ENCODE measurements around the gene ATP2A3.

The ATP2A3 gene

GRCh38 chr17:3957735-3958599 lies 6.3 kb downstream of the ATP2A3 start:
- H3K27me3 ChIP-seq (ENCODE audit: control insufficient read depth, insufficient read depth, low read length) = peaks cover 4% of the 10 kb centered on the region
- H3K9me3 ChIP-seq (ENCODE audit: control insufficient read depth, insufficient read depth, low read length) = no peaks in the 10 kb centered on the region
- H3K4me3 ChIP-seq (ENCODE audit: low read depth, low read length) = no peak overlapping the region
- H3K4me1 ChIP-seq (ENCODE audit: control insufficient read depth, insufficient read depth, low read length) = peaks cover 13% of the 10 kb centered on the region
- no peaks in the 10 kb centered on the region for H3K36me3 ChIP-seq (ENCODE audit: control insufficient read depth, insufficient read depth, low read length)
- no peak overlapping the region for H3K9ac ChIP-seq (ENCODE audit: low read depth, low read length)

- Histone ChIP-seq H3K9ac (ENCODE audit: low read depth, low read length) (no peak overlapping the region), H3K9me3 (ENCODE audit: control insufficient read depth, insufficient read depth, low read length) (no peaks in the 10 kb centered on the region), H3K36me3 (ENCODE audit: control insufficient read depth, insufficient read depth, low read length) (no peaks in the 10 kb centered on the region), H3K4me1 (ENCODE audit: control insufficient read depth, insufficient read depth, low read length) (peaks cover 13% of the 10 kb centered on the region), H3K27me3 (ENCODE audit: control insufficient read depth, insufficient read depth, low read length) (no peaks in the 10 kb centered on the region), H3K4me3 (ENCODE audit: low read depth, low read length) (peak overlapping the region; percentile 12)
Observed at GRCh38 chr17:3956983-3957382, 7.3 kb downstream of the ATP2A3 start.

GRCh38 chr17:3956327-3956957 lies 7.8 kb downstream of the ATP2A3 start:
- peaks cover 13% of the 10 kb centered on the region for H3K4me1 ChIP-seq (ENCODE audit: control insufficient read depth, insufficient read depth, low read length)
- no peak overlapping the region for H3K9ac ChIP-seq (ENCODE audit: low read depth, low read length)

GRCh38 chr17:3955673-3955988 lies 8.6 kb downstream of the ATP2A3 start:
- no peak overlapping the region for H3K9ac ChIP-seq (ENCODE audit: low read depth, low read length)

More at GRCh38 chr17:3956327-3956957, 7.8 kb downstream of the ATP2A3 start:
- no peaks in the 10 kb centered on the region for H3K27me3 ChIP-seq (ENCODE audit: control insufficient read depth, insufficient read depth, low read length)
- no peaks in the 10 kb centered on the region for H3K36me3 ChIP-seq (ENCODE audit: control insufficient read depth, insufficient read depth, low read length)
- H3K9me3 ChIP-seq (ENCODE audit: control insufficient read depth, insufficient read depth, low read length) = no peaks in the 10 kb centered on the region
- H3K4me3 ChIP-seq (ENCODE audit: low read depth, low read length) = peak overlapping the region; percentile 12

GRCh38 chr17:3954976-3955672 lies 9.1 kb downstream of the ATP2A3 start:
- Histone ChIP-seq H3K4me1 (ENCODE audit: control insufficient read depth, insufficient read depth, low read length) (peaks cover 10% of the 10 kb centered on the region), H3K27me3 (ENCODE audit: control insufficient read depth, insufficient read depth, low read length) (no peaks in the 10 kb centered on the region), H3K36me3 (ENCODE audit: control insufficient read depth, insufficient read depth, low read length) (no peaks in the 10 kb centered on the region), H3K9ac (ENCODE audit: low read depth, low read length) (no peak overlapping the region), H3K9me3 (ENCODE audit: control insufficient read depth, insufficient read depth, low read length) (no peaks in the 10 kb centered on the region), H3K4me3 (ENCODE audit: low read depth, low read length) (no peak overlapping the region)

More at GRCh38 chr17:3955673-3955988, 8.6 kb downstream of the ATP2A3 start:
- no peaks in the 10 kb centered on the region for H3K36me3 ChIP-seq (ENCODE audit: control insufficient read depth, insufficient read depth, low read length)
- no peaks in the 10 kb centered on the region for H3K9me3 ChIP-seq (ENCODE audit: control insufficient read depth, insufficient read depth, low read length)
- no peaks in the 10 kb centered on the region for H3K27me3 ChIP-seq (ENCODE audit: control insufficient read depth, insufficient read depth, low read length)
- H3K4me3 ChIP-seq (ENCODE audit: low read depth, low read length) = no peak overlapping the region
- H3K4me1 ChIP-seq (ENCODE audit: control insufficient read depth, insufficient read depth, low read length) = peaks cover 12% of the 10 kb centered on the region

- no peak overlapping the region for H3K9ac ChIP-seq (ENCODE audit: low read depth, low read length)
- no peaks in the 10 kb centered on the region for H3K27me3 ChIP-seq (ENCODE audit: control insufficient read depth, insufficient read depth, low read length)
- H3K4me3 ChIP-seq (ENCODE audit: low read depth, low read length) = no peak overlapping the region
- H3K36me3 ChIP-seq (ENCODE audit: control insufficient read depth, insufficient read depth, low read length) = peaks cover 7% of the 10 kb centered on the region
- H3K4me1 ChIP-seq (ENCODE audit: control insufficient read depth, insufficient read depth, low read length) = peaks cover 10% of the 10 kb centered on the region
- H3K9me3 ChIP-seq (ENCODE audit: control insufficient read depth, insufficient read depth, low read length) = no peaks in the 10 kb centered on the region
Observed at GRCh38 chr17:3954086-3954485, 10.2 kb downstream of the ATP2A3 start.

GRCh38 chr17:3953542-3953941 lies 10.7 kb downstream of the ATP2A3 start:
- Histone ChIP-seq H3K4me3 (ENCODE audit: low read depth, low read length) (no peak overlapping the region), H3K9ac (ENCODE audit: low read depth, low read length) (no peak overlapping the region), H3K4me1 (ENCODE audit: control insufficient read depth, insufficient read depth, low read length) (peaks cover 10% of the 10 kb centered on the region), H3K36me3 (ENCODE audit: control insufficient read depth, insufficient read depth, low read length) (peaks cover 7% of the 10 kb centered on the region), H3K9me3 (ENCODE audit: control insufficient read depth, insufficient read depth, low read length) (no peaks in the 10 kb centered on the region), H3K27me3 (ENCODE audit: control insufficient read depth, insufficient read depth, low read length) (no peaks in the 10 kb centered on the region)

GRCh38 chr17:3952186-3952585 lies 12.1 kb downstream of the ATP2A3 start:
- Histone ChIP-seq H3K27me3 (ENCODE audit: control insufficient read depth, insufficient read depth, low read length) (no peaks in the 10 kb centered on the region), H3K4me3 (ENCODE audit: low read depth, low read length) (no peak overlapping the region), H3K9ac (ENCODE audit: low read depth, low read length) (no peak overlapping the region), H3K4me1 (ENCODE audit: control insufficient read depth, insufficient read depth, low read length) (peaks cover 9% of the 10 kb centered on the region), H3K36me3 (ENCODE audit: control insufficient read depth, insufficient read depth, low read length) (peaks cover 7% of the 10 kb centered on the region), H3K9me3 (ENCODE audit: control insufficient read depth, insufficient read depth, low read length) (no peaks in the 10 kb centered on the region)

- no peaks in the 10 kb centered on the region for H3K9me3 ChIP-seq (ENCODE audit: control insufficient read depth, insufficient read depth, low read length)
- no peaks in the 10 kb centered on the region for H3K27me3 ChIP-seq (ENCODE audit: control insufficient read depth, insufficient read depth, low read length)
- H3K4me3 ChIP-seq (ENCODE audit: low read depth, low read length) = no peak overlapping the region
- H3K9ac ChIP-seq (ENCODE audit: low read depth, low read length) = no peak overlapping the region
- H3K4me1 ChIP-seq (ENCODE audit: control insufficient read depth, insufficient read depth, low read length) = peaks cover 3% of the 10 kb centered on the region
- peaks cover 7% of the 10 kb centered on the region for H3K36me3 ChIP-seq (ENCODE audit: control insufficient read depth, insufficient read depth, low read length)
Observed at GRCh38 chr17:3951420-3951819, 12.8 kb downstream of the ATP2A3 start.

- Histone ChIP-seq H3K9me3 (ENCODE audit: control insufficient read depth, insufficient read depth, low read length) (no peaks in the 10 kb centered on the region), H3K9ac (ENCODE audit: low read depth, low read length) (no peak overlapping the region), H3K4me3 (ENCODE audit: low read depth, low read length) (no peak overlapping the region), H3K27me3 (ENCODE audit: control insufficient read depth, insufficient read depth, low read length) (no peaks in the 10 kb centered on the region), H3K4me1 (ENCODE audit: control insufficient read depth, insufficient read depth, low read length) (no peaks in the 10 kb centered on the region), H3K36me3 (ENCODE audit: control insufficient read depth, insufficient read depth, low read length) (peaks cover 7% of the 10 kb centered on the region)
Observed at GRCh38 chr17:3951003-3951402, 13.2 kb downstream of the ATP2A3 start.

- no peak overlapping the region for H3K9ac ChIP-seq (ENCODE audit: low read depth, low read length)
- H3K9me3 ChIP-seq (ENCODE audit: control insufficient read depth, insufficient read depth, low read length) = no peaks in the 10 kb centered on the region
- H3K36me3 ChIP-seq (ENCODE audit: control insufficient read depth, insufficient read depth, low read length) = peaks cover 7% of the 10 kb centered on the region
- no peak overlapping the region for H3K4me3 ChIP-seq (ENCODE audit: low read depth, low read length)
- no peaks in the 10 kb centered on the region for H3K4me1 ChIP-seq (ENCODE audit: control insufficient read depth, insufficient read depth, low read length)
- H3K27me3 ChIP-seq (ENCODE audit: control insufficient read depth, insufficient read depth, low read length) = no peaks in the 10 kb centered on the region
Observed at GRCh38 chr17:3950584-3950983, 13.7 kb downstream of the ATP2A3 start.

All from iPS-15b (cell line).